ENCODE measurements around the gene CYP27B1.
A peak's percentile ranks its signal among the peaks of the same experiment; 100 is the strongest.

Gene CYP27B1

GRCh38 chr12:57730336-57731067 lies 36.4 kb downstream of the CYP27B1 start:
- Histone ChIP-seq H3K9ac (ENCODE audit: low read length) (no peak overlapping the region), H3K36me3 (ENCODE audit: insufficient read depth, low read length) (no peaks in the 10 kb centered on the region), H3K27me3 (ENCODE audit: control insufficient read depth in 1 of 2, insufficient read depth in 2 of 2, low read length in 2 of 2) (peaks cover 30 to 41% of the 10 kb centered on the region in 2 donors), H3K4me3 (ENCODE audit: low read depth in 1 of 2, low read length in 2 of 2) (no peak overlapping the region), H3K27ac (ENCODE audit: low read depth, low read length) (no peak overlapping the region), H3K9me3 (ENCODE audit: low read length) (no peaks in the 10 kb centered on the region), H3K4me1 (ENCODE audit: insufficient read depth, low read length) (peaks cover under 1% of the 10 kb centered on the region)

GRCh38 chr12:57729321-57729844 lies 37.5 kb downstream of the CYP27B1 start:
- Histone ChIP-seq H3K27me3 (ENCODE audit: control insufficient read depth in 1 of 2, insufficient read depth in 2 of 2, low read length in 2 of 2) (peaks cover 19 to 42% of the 10 kb centered on the region in 2 donors), H3K9ac (ENCODE audit: low read length) (no peak overlapping the region), H3K27ac (ENCODE audit: low read depth, low read length) (no peak overlapping the region), H3K9me3 (ENCODE audit: low read length) (no peaks in the 10 kb centered on the region), H3K4me1 (ENCODE audit: insufficient read depth, low read length) (no peaks in the 10 kb centered on the region), H3K4me3 (ENCODE audit: low read depth in 1 of 2, low read length in 2 of 2) (no peak overlapping the region), H3K36me3 (ENCODE audit: insufficient read depth, low read length) (no peaks in the 10 kb centered on the region)

DNA sequence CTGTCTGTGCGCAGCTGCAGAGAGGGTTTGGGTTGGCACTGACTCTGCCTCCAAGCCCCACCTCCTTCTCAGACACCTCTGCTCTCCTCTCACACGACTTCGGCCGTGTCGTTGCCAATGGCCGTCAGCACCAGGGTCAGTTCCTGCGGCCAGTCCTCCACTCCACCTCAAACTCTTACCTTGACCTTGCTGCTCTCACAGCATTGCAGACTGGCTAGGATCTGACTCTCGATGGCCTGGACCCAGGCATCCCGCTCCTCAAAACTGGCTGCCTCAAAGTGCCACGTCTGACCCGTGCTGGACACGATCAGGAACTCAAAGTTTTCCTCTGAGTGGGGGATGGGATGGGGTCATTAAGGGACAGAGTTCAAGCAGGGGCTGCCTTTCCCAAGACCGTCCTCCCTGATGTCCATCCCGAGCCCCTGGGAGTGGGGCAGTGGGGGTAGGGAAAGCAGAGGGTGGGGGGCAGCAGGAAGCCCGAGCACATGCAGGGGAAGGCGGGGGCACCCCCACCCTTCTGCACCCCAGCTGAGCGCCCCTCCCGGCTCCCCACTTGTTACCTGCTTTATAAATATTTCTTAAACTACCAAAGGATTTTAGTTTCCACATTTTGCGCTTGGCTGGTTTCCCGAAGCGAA lies 39.0 kb downstream of the CYP27B1 start:
- H3K4me1 ChIP-seq (ENCODE audit: insufficient read depth, low read length): no peaks in the 10 kb centered on the region
- peaks cover 6 to 39% of the 10 kb centered on the region in 2 donors for H3K27me3 ChIP-seq (ENCODE audit: control insufficient read depth in 1 of 2, insufficient read depth in 2 of 2, low read length in 2 of 2)
- H3K27ac ChIP-seq (ENCODE audit: low read depth, low read length): no peak overlapping the region
- H3K36me3 ChIP-seq (ENCODE audit: insufficient read depth, low read length): no peaks in the 10 kb centered on the region
- no peaks in the 10 kb centered on the region for H3K9me3 ChIP-seq (ENCODE audit: low read length)
- no peak overlapping the region for H3K9ac ChIP-seq (ENCODE audit: low read length)
- no peak overlapping the region for H3K4me3 ChIP-seq (ENCODE audit: low read depth in 1 of 2, low read length in 2 of 2)

GRCh38 chr12:57726884-57727757 lies 39.8 kb downstream of the CYP27B1 start:
- Histone ChIP-seq H3K4me1 (ENCODE audit: insufficient read depth, low read length) (no peaks in the 10 kb centered on the region), H3K27me3 (ENCODE audit: control insufficient read depth in 1 of 2, insufficient read depth in 2 of 2, low read length in 2 of 2) (peaks cover 6 to 39% of the 10 kb centered on the region in 2 donors), H3K9ac (ENCODE audit: low read length) (no peak overlapping the region), H3K27ac (ENCODE audit: low read depth, low read length) (no peak overlapping the region), H3K4me3 (ENCODE audit: low read depth in 1 of 2, low read length in 2 of 2) (peak overlapping the region; percentile 51 to 56), H3K9me3 (ENCODE audit: low read length) (no peaks in the 10 kb centered on the region), H3K36me3 (ENCODE audit: insufficient read depth, low read length) (no peaks in the 10 kb centered on the region)

DNA sequence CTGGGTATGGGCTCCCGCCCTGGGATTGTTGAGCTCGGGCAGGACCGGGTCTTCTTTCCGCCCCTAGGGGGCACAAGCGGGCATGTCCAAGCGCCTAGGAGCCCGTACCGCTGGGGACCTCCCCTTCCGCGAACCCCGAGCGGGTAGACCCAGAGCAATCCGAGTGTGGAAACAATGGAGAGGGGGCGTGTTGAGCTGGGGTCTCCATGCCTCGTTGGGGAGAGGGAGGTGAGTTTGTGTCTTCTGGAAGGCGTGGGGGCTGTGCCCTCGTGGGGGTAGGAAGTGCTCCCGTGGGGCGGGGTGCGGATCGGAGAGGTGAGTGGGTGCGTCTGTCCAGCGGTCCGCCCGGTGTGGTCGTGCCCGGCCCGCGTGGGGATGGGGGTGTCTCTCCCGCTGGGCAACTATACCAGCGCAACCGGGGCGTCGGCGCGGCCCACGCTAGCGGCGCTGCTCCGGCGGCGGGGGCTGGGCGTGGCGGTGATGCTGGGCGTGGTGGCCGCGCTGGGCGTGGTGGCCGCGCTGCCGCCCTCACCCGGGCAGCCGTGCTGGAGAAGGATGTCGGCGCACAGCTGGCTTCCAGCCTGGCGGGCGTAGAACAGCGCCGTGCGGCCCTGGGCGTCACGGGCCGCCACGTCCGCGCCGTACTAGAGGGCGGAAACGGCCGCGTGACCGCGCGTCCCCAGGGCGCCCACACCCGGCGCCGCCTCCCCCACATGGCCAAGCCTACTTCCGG lies 40.6 kb downstream of the CYP27B1 start:
- H3K27me3 ChIP-seq (ENCODE audit: control insufficient read depth in 1 of 2, insufficient read depth in 2 of 2, low read length in 2 of 2): peaks cover 6 to 39% of the 10 kb centered on the region in 2 donors

GRCh38 chr12:57725851-57726150 lies 41.1 kb downstream of the CYP27B1 start:
- H3K9me3 ChIP-seq (ENCODE audit: low read length): no peaks in the 10 kb centered on the region
- H3K27ac ChIP-seq (ENCODE audit: low read depth, low read length): no peak overlapping the region
- H3K4me1 ChIP-seq (ENCODE audit: insufficient read depth, low read length): no peaks in the 10 kb centered on the region
- H3K4me3 ChIP-seq (ENCODE audit: low read depth in 1 of 2, low read length in 2 of 2): peak overlapping the region in 1 of 2 donors; percentile 56
- H3K36me3 ChIP-seq (ENCODE audit: insufficient read depth, low read length): peaks cover 2% of the 10 kb centered on the region
- H3K27me3 ChIP-seq (ENCODE audit: control insufficient read depth in 1 of 2, insufficient read depth in 2 of 2, low read length in 2 of 2): peaks cover 6 to 39% of the 10 kb centered on the region in 2 donors
- H3K9ac ChIP-seq (ENCODE audit: low read length): no peak overlapping the region

More for the DNA sequence above, 40.6 kb downstream of the CYP27B1 start:
- no peaks in the 10 kb centered on the region for H3K4me1 ChIP-seq (ENCODE audit: insufficient read depth, low read length)
- H3K36me3 ChIP-seq (ENCODE audit: insufficient read depth, low read length): no peaks in the 10 kb centered on the region
- H3K9ac ChIP-seq (ENCODE audit: low read length): no peak overlapping the region
- no peaks in the 10 kb centered on the region for H3K9me3 ChIP-seq (ENCODE audit: low read length)
- H3K4me3 ChIP-seq (ENCODE audit: low read depth in 1 of 2, low read length in 2 of 2): peak overlapping the region; percentile 51 to 56
- H3K27ac ChIP-seq (ENCODE audit: low read depth, low read length): no peak overlapping the region

- no peak overlapping the region for H3K4me3 ChIP-seq (ENCODE audit: low read depth in 1 of 2, low read length in 2 of 2)
- peaks cover 9% of the 10 kb centered on the region for H3K36me3 ChIP-seq (ENCODE audit: insufficient read depth, low read length)
- no peaks in the 10 kb centered on the region for H3K4me1 ChIP-seq (ENCODE audit: insufficient read depth, low read length)
These were observed 41.7 kb downstream of the CYP27B1 start for GRCh38 chr12:57724936-57725740.

GRCh38 chr12:57724003-57724935 lies 42.6 kb downstream of the CYP27B1 start:
- no peak overlapping the region for H3K4me3 ChIP-seq (ENCODE audit: low read depth in 1 of 2, low read length in 2 of 2)
- no peaks in the 10 kb centered on the region for H3K4me1 ChIP-seq (ENCODE audit: insufficient read depth, low read length)
- no peaks in the 10 kb centered on the region for H3K9me3 ChIP-seq (ENCODE audit: low read length)
- H3K36me3 ChIP-seq (ENCODE audit: insufficient read depth, low read length): peaks cover 17% of the 10 kb centered on the region
- no peak overlapping the region for H3K9ac ChIP-seq (ENCODE audit: low read length)
- H3K27me3 ChIP-seq (ENCODE audit: control insufficient read depth in 1 of 2, insufficient read depth in 2 of 2, low read length in 2 of 2): peaks cover 6 to 39% of the 10 kb centered on the region in 2 donors
- no peak overlapping the region for H3K27ac ChIP-seq (ENCODE audit: low read depth, low read length)

More at GRCh38 chr12:57724936-57725740, 41.7 kb downstream of the CYP27B1 start:
- Histone ChIP-seq H3K9me3 (ENCODE audit: low read length) (no peaks in the 10 kb centered on the region), H3K9ac (ENCODE audit: low read length) (no peak overlapping the region), H3K27me3 (ENCODE audit: control insufficient read depth in 1 of 2, insufficient read depth in 2 of 2, low read length in 2 of 2) (peaks cover 6 to 39% of the 10 kb centered on the region in 2 donors), H3K27ac (ENCODE audit: low read depth, low read length) (no peak overlapping the region)

DNA sequence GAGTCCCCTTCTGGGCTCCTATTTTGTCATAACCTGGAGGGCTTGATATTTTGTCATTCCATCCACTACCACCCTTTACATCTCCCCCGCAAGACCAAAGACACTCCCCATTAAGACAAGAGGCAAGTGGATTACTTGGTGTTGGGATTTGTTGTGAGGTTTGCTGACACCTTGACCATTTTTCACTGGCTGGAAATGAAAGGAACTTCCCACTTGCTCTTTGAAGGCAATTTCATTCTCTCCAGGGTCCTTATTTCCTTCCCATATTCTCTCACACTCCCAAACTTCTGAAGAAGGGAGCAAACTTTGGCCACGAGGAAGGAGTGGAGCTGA lies 43.3 kb downstream of the CYP27B1 start:
- no peak overlapping the region for H3K27ac ChIP-seq (ENCODE audit: low read depth, low read length)
- peaks cover 6 to 39% of the 10 kb centered on the region in 2 donors for H3K27me3 ChIP-seq (ENCODE audit: control insufficient read depth in 1 of 2, insufficient read depth in 2 of 2, low read length in 2 of 2)
- peaks cover 24% of the 10 kb centered on the region for H3K36me3 ChIP-seq (ENCODE audit: insufficient read depth, low read length)
- no peak overlapping the region for H3K9ac ChIP-seq (ENCODE audit: low read length)
- H3K4me1 ChIP-seq (ENCODE audit: insufficient read depth, low read length): no peaks in the 10 kb centered on the region
- no peak overlapping the region for H3K4me3 ChIP-seq (ENCODE audit: low read depth in 1 of 2, low read length in 2 of 2)
- no peaks in the 10 kb centered on the region for H3K9me3 ChIP-seq (ENCODE audit: low read length)

Data from muscle layer of colon (tissue), 2 donors.